NT2/D1 (cell line): ENCODE results near the gene NPIPB12.
"Not testable (repeated sequence)": the region's sequence is repeated elsewhere in the genome, so short reads cannot be mapped to it uniquely, and the experiment has no call there.

Source experiments
- SUZ12 ChIP-seq: IDR thresholded peaks from 2 replicates; pipeline ENCODE4 v1.6.1; 2011; ENCODE audit not compliant: insufficient read length, insufficient read depth; ENCODE audit errors: extremely low read depth
- YY1 ChIP-seq: IDR thresholded peaks from 2 replicates; pipeline ENCODE4 v1.6.1; 2011; ENCODE audit not compliant: insufficient read length, insufficient read depth

GRCh38 chr16:29506308-29506707 is at the start of gene NPIPB12:
- TF ChIP-seq SUZ12, YY1: not testable (repeated sequence)
